Adipocyte (in vitro differentiated cells): ENCODE measurements around the gene TPBGL.

ENCODE experiments used
- DNase-seq: peaks from one replicate; pipeline ENCODE4 v3.0.0-alpha.2; 2015; ENCODE audit warnings: low read depth
- H3K27me3 ChIP-seq: replicated peaks from 2 replicates; pipeline ENCODE4 v1.7.0; 2013; ENCODE audit warnings: mild to moderate bottlenecking, low read length, moderate library complexity; ENCODE audit not compliant: control insufficient read depth, insufficient read depth
- H3K36me3 ChIP-seq: 2 replicates; pipeline ENCODE4 v1.7.0; 2013; ENCODE audit warnings: low read length, mild to moderate bottlenecking, moderate library complexity; ENCODE audit not compliant: control insufficient read depth, insufficient read depth, severe bottlenecking
- H3K4me1 ChIP-seq: 2 replicates; pipeline ENCODE4 v1.7.0; 2013; ENCODE audit warnings: mild to moderate bottlenecking, low read length, moderate library complexity; ENCODE audit not compliant: control insufficient read depth, insufficient read depth
- H3K4me3 ChIP-seq: 2 replicates; pipeline ENCODE4 v1.7.0; 2013; ENCODE audit warnings: mild to moderate bottlenecking, low read length, moderate library complexity
- H3K9ac ChIP-seq: 2 replicates; pipeline ENCODE4 v1.7.0; 2013; ENCODE audit warnings: mild to moderate bottlenecking, low read length, moderate library complexity
- H3K9me3 ChIP-seq: 2 replicates; pipeline ENCODE4 v1.7.0; 2013; ENCODE audit warnings: mild to moderate bottlenecking, low read length, moderate library complexity; ENCODE audit not compliant: control insufficient read depth

TPBGL gene

GRCh38 chr11:75200051-75200450 is 40.5 kb upstream of the TPBGL start:
- Histone ChIP-seq H3K36me3 (no peaks in the 10 kb centered on the region), H3K27me3 (peaks cover 27% of the 10 kb centered on the region), H3K4me1 (peaks cover 23% of the 10 kb centered on the region), H3K4me3 (no peak overlapping the region), H3K9me3 (no peaks in the 10 kb centered on the region), H3K9ac (no peak overlapping the region)
- DNase-seq: no peak

- Histone ChIP-seq H3K9me3 (no peaks in the 10 kb centered on the region), H3K36me3 (no peaks in the 10 kb centered on the region), H3K27me3 (peaks cover 27% of the 10 kb centered on the region), H3K4me3 (no peak overlapping the region), H3K4me1 (peaks cover 19% of the 10 kb centered on the region), H3K9ac (no peak overlapping the region)
- DNase-seq: no peak
Observed at GRCh38 chr11:75200531-75200930, 40.0 kb upstream of the TPBGL start.

DNA sequence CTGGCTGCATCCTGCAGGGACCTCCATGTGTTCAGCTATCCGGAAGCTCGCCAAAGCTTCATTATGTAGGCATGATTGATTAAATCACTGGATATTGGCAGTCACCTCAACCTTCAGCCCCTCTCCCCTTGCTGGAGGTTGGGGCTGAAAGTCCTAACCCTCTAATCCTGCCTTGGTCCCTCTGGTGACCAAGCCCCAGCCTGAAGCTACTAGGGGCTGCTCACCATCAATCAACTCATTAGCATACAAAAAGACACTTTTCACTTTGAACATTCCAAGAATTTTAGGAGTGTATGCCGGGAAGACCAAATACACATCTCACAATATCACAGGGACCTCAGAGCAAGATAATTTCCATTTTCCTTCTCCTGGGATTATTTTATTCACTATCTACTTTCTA is 38.8 kb upstream of the TPBGL start:
- H3K36me3 ChIP-seq: no peaks in the 10 kb centered on the region
- no peak overlapping the region for H3K4me3 ChIP-seq
- H3K9ac ChIP-seq: no peak overlapping the region
- H3K27me3 ChIP-seq: peaks cover 30% of the 10 kb centered on the region
- peaks cover 12% of the 10 kb centered on the region for H3K4me1 ChIP-seq
- no peaks in the 10 kb centered on the region for H3K9me3 ChIP-seq
- no peak for DNase-seq

- H3K36me3 ChIP-seq: no peaks in the 10 kb centered on the region
- H3K27me3 ChIP-seq: peaks cover 34% of the 10 kb centered on the region
- H3K4me1 ChIP-seq: peaks cover 12% of the 10 kb centered on the region
- H3K9ac ChIP-seq: no peak overlapping the region
- no peaks in the 10 kb centered on the region for H3K9me3 ChIP-seq
- no peak overlapping the region for H3K4me3 ChIP-seq
- no peak for DNase-seq
Observed at GRCh38 chr11:75202195-75202594, 38.4 kb upstream of the TPBGL start.

GRCh38 chr11:75203138-75203537 is 37.4 kb upstream of the TPBGL start:
- no peaks in the 10 kb centered on the region for H3K9me3 ChIP-seq
- H3K36me3 ChIP-seq: no peaks in the 10 kb centered on the region
- no peak for DNase-seq
- H3K27me3 ChIP-seq: peaks cover 43% of the 10 kb centered on the region
- no peak overlapping the region for H3K9ac ChIP-seq
- H3K4me3 ChIP-seq: no peak overlapping the region
- peaks cover 12% of the 10 kb centered on the region for H3K4me1 ChIP-seq

- H3K36me3 ChIP-seq: no peaks in the 10 kb centered on the region
- H3K27me3 ChIP-seq: peaks cover 48% of the 10 kb centered on the region
- H3K4me3 ChIP-seq: no peak overlapping the region
- H3K9me3 ChIP-seq: no peaks in the 10 kb centered on the region
- no peak for DNase-seq
- no peak overlapping the region for H3K9ac ChIP-seq
- peaks cover 12% of the 10 kb centered on the region for H3K4me1 ChIP-seq
Observed at GRCh38 chr11:75203641-75204011, 36.9 kb upstream of the TPBGL start.

DNA sequence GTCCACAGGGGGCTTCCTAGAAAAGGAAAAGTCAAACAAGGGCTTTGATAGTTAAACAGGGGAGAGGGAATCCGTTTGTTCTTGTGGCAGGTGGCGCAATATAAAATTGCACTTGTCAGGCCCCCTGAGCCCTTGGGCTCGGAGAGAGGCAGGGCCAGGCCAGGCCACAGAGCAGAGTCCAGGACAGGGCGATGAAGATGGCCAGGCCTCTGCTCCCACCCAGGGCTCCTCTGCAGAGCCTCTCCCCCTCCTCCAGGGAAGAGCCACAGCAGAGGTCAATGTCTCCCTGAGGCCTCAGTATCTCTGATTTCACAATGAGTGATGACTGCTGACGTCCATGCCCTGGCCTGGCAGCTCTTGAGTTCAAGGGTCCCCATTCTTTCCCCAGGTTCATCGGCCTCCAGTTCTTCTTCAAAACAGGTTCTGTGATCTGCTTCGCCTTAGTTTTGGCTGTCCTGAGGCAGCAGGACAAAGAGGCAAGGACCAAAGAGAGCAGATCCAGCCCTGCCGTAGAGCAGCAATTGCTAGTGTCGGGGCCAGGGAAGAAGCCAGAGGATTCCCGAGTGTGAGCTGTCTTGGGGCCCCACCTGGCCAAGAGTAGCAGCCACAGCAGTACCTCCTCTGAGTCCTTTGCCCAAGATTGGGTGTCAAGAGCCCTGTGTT is 36.4 kb upstream of the TPBGL start:
- Histone ChIP-seq H3K9ac (no peak overlapping the region), H3K4me1 (peaks cover 12% of the 10 kb centered on the region), H3K36me3 (no peaks in the 10 kb centered on the region), H3K4me3 (no peak overlapping the region), H3K9me3 (no peaks in the 10 kb centered on the region), H3K27me3 (peaks cover 53% of the 10 kb centered on the region)
- no peak for DNase-seq

DNA sequence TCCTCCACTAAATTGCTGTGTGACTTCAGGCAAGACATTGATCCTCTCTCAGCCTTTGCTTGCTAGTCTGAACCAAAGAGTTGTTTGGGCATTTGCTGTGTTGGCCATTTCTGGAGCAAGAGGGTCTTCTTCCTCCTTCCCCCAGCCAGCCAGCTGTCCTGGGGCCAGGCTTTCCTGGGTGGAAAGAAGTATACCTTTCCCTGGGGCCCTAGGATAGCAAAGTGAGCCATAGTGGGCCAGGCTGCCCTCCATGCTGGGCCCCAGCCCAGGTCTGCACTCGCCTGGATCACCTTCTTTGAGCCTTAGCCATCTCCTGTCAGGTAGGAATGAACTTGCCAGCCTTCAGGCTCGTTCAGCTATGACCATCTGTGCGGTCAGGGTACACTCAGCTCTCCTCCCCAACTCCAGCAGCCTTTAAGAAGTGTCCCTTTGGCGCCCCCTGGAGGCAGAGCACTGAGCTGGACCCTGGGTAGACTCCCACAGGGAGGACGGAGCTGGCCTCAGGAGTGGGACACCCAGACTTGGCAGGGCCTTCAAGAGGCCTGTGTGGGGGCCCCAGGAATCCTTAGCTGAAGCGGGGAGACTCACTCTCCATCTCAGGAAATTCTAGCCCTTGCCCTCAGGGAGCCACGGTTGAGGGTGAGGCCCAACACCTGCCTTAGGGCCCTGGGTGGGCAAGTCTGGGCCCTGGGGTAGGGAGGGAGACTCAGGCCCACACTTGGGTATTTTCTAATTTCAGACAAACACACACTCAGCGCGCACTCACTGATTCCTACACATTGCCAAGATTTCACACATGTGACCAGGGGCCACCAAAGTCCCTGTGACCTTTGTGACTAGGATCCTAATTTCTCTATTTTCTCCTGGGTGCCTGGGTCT is 35.6 kb upstream of the TPBGL start:
- Histone ChIP-seq H3K27me3 (peaks cover 56% of the 10 kb centered on the region), H3K9ac (no peak overlapping the region), H3K9me3 (no peaks in the 10 kb centered on the region), H3K4me1 (peaks cover 12% of the 10 kb centered on the region), H3K36me3 (no peaks in the 10 kb centered on the region), H3K4me3 (no peak overlapping the region)
- peak; percentile 86 for DNase-seq

DNA sequence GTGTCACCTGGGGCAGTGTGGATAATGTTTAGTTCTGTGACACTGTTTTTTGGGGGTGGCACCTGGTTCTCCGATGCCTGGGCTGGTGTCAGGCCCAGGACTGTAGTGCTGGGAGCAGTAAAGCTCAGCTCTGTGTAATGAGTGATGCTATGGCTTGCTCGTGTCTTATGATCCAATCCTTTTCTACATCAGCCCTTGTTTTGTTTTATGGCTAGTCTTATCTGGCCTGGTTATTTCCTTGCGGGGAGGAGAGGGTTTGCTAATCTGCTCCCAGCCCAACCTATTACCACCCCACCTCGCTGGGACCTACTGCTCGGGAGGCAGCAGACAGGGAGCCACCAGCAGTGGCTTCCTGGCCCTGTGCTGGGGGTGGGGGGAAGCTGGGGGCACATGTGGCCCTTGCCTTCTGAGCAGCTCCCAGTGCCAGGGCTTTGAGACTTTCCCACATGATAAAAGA is 35.0 kb upstream of the TPBGL start:
- H3K4me3 ChIP-seq: no peak overlapping the region
- no peak overlapping the region for H3K9ac ChIP-seq
- no peaks in the 10 kb centered on the region for H3K36me3 ChIP-seq
- H3K27me3 ChIP-seq: peaks cover 61% of the 10 kb centered on the region
- H3K4me1 ChIP-seq: peaks cover 12% of the 10 kb centered on the region
- no peaks in the 10 kb centered on the region for H3K9me3 ChIP-seq
- no peak for DNase-seq

- no peaks in the 10 kb centered on the region for H3K36me3 ChIP-seq
- H3K4me3 ChIP-seq: no peak overlapping the region
- H3K27me3 ChIP-seq: peaks cover 66% of the 10 kb centered on the region
- H3K4me1 ChIP-seq: peaks cover 12% of the 10 kb centered on the region
- DNase-seq: no peak
- peaks cover 6% of the 10 kb centered on the region for H3K9me3 ChIP-seq
- no peak overlapping the region for H3K9ac ChIP-seq
Observed at GRCh38 chr11:75208446-75208845, 32.1 kb upstream of the TPBGL start.

DNA sequence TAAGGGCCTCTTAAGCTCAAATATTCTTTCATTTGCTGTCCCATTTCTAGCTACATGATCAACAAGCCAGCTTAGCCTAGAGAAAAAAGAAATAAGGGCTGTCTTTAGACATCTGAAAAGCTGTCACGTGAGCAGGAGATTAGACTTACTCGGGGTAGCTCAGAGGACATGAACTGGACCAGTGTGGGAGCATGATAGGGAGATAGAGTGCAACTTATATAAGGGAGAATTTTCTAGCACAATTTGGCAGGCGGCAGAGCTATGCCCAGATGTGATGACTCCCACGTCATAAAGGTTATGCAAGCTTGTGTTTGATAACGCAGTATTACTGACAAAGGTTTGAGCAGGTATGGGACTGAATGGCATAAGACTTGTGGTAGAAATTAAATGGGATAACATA is 28.2 kb upstream of the TPBGL start:
- H3K9ac ChIP-seq: no peak overlapping the region
- no peaks in the 10 kb centered on the region for H3K36me3 ChIP-seq
- H3K4me1 ChIP-seq: no peaks in the 10 kb centered on the region
- peaks cover 6% of the 10 kb centered on the region for H3K9me3 ChIP-seq
- no peak for DNase-seq
- no peak overlapping the region for H3K4me3 ChIP-seq
- H3K27me3 ChIP-seq: peaks cover 51% of the 10 kb centered on the region
